NCI-H82 treated with DMSO at 0.1 percent for 48 hours (cell line): ENCODE data around the gene NXN.
"Not testable (repeated sequence)": the region's sequence is repeated elsewhere in the genome, so short reads cannot be mapped to it uniquely, and the experiment has no call there.

Source experiments
- DNase-seq: peaks from one replicate; lab custom pipeline; 2025; ENCODE audit not compliant: unreplicated experiment; lab: John Stamatoyannopoulos, UW

Gene NXN

GRCh38 chr17:896454-896853 lies 83.1 kb downstream of the NXN start:
- DNase-seq = no peak

GRCh38 chr17:892958-893357 lies 86.6 kb downstream of the NXN start:
- no peak for DNase-seq

- DNase-seq = peak; percentile 74
Observed at GRCh38 chr17:888998-889441, 90.6 kb downstream of the NXN start.

- no peak for DNase-seq
Observed at GRCh38 chr17:887551-888209, 91.9 kb downstream of the NXN start.

- no peak for DNase-seq
Observed at GRCh38 chr17:885971-886571, 93.5 kb downstream of the NXN start.

GRCh38 chr17:883586-883962 lies 96.0 kb downstream of the NXN start:
- no peak for DNase-seq

GRCh38 chr17:882827-883585 lies 96.6 kb downstream of the NXN start:
- no peak for DNase-seq

- no peak for DNase-seq
Observed at GRCh38 chr17:881778-882177, 97.8 kb downstream of the NXN start.

GRCh38 chr17:880443-881269 lies 98.9 kb downstream of the NXN start:
- DNase-seq = no peak

GRCh38 chr17:879546-880442 lies 99.8 kb downstream of the NXN start:
- DNase-seq = no peak

GRCh38 chr17:877630-878029 lies 101.9 kb downstream of the NXN start:
- no peak for DNase-seq

GRCh38 chr17:876272-876671 lies 103.3 kb downstream of the NXN start:
- no peak for DNase-seq

GRCh38 chr17:874590-874989 lies 105.0 kb downstream of the NXN start:
- DNase-seq = not testable (repeated sequence)

- DNase-seq = no peak
Observed at GRCh38 chr17:872855-873254, 106.7 kb downstream of the NXN start.

- DNase-seq = no peak
Observed at GRCh38 chr17:871751-872519, 107.6 kb downstream of the NXN start.

- DNase-seq = no peak
Observed at GRCh38 chr17:869567-870525, 109.7 kb downstream of the NXN start.

GRCh38 chr17:869086-869485 lies 110.5 kb downstream of the NXN start:
- DNase-seq = no peak

- DNase-seq = no peak
Observed at GRCh38 chr17:867896-868489, 111.6 kb downstream of the NXN start.
